Endothelial cell of umbilical vein (primary cell): Measurements from ENCODE around the gene ECEL1.

Experiments
- FOS ChIP-seq: IDR thresholded peaks from 2 replicates; pipeline ENCODE4 v1.6.1; 2011; ENCODE audit warnings: mild to moderate bottlenecking, low read length, moderate library complexity, borderline replicate concordance; ENCODE audit not compliant: insufficient read depth
- POLR2A ChIP-seq: IDR thresholded peaks from 2 replicates; pipeline ENCODE4 v1.6.1; 2012; ENCODE audit warnings: low read depth, mild to moderate bottlenecking, control low read depth, low read length
- POLR2AphosphoS5 ChIP-seq: IDR thresholded peaks from 2 replicates; pipeline ENCODE4 v1.6.1; 2012; ENCODE audit warnings: low read depth, mild to moderate bottlenecking, control low read depth, low read length, moderate library complexity; ENCODE audit not compliant: insufficient read depth
- TF ChIP-seq, protein P1 (sequence below), 2 donors: IDR thresholded peaks; 1 replicate in 1 of 2; 2 replicates in 1 of 2; pipeline ENCODE4 v1.5.1; 2011; ENCODE audit warnings: low read length in 2 of 2, mild to moderate bottlenecking in 2 of 2, moderate library complexity in 2 of 2, control low read depth in 1 of 2, inconsistent platforms in 1 of 2, low read depth in 1 of 2; ENCODE audit not compliant: insufficient read depth in 1 of 2; ENCODE audit errors: extremely low read depth in 1 of 2

DNA sequence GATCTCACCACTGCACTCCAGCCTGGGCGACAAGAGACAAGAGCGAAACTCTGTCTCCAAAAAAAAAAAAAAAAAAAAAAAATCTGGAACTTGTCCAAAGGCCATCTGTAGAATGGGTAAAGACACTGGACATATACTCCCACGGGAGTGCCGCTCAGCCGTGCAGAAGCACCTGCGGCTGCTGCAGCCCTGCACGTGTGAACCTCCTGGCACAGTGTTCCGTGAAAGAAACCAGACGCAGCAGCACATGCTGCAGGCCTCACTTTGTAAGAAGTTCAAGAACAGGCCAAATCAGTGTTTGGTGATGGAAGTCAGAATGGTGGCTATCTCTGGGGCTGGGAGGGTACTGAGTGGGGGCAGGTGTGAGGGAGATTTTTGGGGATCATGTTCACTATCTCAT is 44.8 kb upstream of the ECEL1 start:
- TF ChIP-seq POLR2AphosphoS5: no peak
- TF ChIP-seq, protein P1, sequence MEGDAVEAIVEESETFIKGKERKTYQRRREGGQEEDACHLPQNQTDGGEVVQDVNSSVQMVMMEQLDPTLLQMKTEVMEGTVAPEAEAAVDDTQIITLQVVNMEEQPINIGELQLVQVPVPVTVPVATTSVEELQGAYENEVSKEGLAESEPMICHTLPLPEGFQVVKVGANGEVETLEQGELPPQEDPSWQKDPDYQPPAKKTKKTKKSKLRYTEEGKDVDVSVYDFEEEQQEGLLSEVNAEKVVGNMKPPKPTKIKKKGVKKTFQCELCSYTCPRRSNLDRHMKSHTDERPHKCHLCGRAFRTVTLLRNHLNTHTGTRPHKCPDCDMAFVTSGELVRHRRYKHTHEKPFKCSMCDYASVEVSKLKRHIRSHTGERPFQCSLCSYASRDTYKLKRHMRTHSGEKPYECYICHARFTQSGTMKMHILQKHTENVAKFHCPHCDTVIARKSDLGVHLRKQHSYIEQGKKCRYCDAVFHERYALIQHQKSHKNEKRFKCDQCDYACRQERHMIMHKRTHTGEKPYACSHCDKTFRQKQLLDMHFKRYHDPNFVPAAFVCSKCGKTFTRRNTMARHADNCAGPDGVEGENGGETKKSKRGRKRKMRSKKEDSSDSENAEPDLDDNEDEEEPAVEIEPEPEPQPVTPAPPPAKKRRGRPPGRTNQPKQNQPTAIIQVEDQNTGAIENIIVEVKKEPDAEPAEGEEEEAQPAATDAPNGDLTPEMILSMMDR (IDR thresholded peaks at IDR 0.05; ENCODE audit: extremely low read depth in 1 of 2, insufficient read depth in 1 of 2, low read depth in 1 of 2, low read length in 2 of 2): no peak
- no peak for TF ChIP-seq POLR2A
- TF ChIP-seq FOS: no peak
